GM12892 (cell line): Measurements from ENCODE around the gene TMED9.
A peak's percentile ranks its signal among the peaks of the same experiment; 100 is the strongest.

ENCODE experiments used
- POLR2A ChIP-seq: IDR thresholded peaks from 2 replicates; pipeline ENCODE4 v1.6.1; 2011; ENCODE audit warnings: low read depth, low read length, control low read depth
- POLR2AphosphoS5 ChIP-seq: IDR thresholded peaks from 2 replicates; pipeline ENCODE4 v1.6.1; 2011; ENCODE audit warnings: low read depth, low read length, control low read depth
- TAF1 ChIP-seq: IDR thresholded peaks from 2 replicates; pipeline ENCODE4 v1.6.1; 2011; ENCODE audit warnings: low read depth, mild to moderate bottlenecking, control low read depth, low read length, borderline replicate concordance

DNA sequence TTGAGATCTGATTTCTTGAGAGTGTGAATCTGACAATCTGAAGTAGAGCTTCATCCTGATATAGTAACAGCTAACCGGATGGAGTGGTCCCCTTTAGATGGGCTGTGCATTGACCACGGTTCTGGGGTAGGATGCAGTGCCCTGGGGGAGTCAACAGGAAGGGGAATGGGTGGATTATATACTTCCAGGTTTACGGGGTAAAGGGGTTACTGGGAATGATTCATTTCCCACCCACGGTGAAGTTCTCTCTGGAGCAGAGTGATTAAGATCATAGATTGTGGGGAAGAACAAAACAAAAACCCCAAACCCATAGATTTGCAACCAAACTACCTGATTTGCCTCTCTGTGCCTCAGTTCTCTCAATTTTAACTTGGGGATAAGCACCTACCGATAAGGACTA lies 6.5 kb downstream of the TMED9 start:
- TF ChIP-seq TAF1 (no peak), POLR2A (no peak), POLR2AphosphoS5 (peak; percentile 42; the same call in 1 of the 2 replicates)
